Common myeloid progenitor, CD34-positive (primary cell): ENCODE data around the gene SLC66A1.

Experiments
- CTCF ChIA-PET: fragments of 350-600 bp; sonication (Branson Sonifier 250); formaldehyde crosslinking; loops from one replicate; lab custom pipeline; 2021; ENCODE audit warnings: antibody characterized with exemption; lab: Charles Lee
- POLR2A ChIA-PET: fragments of 350-600 bp; sonication (Branson Sonifier 250); formaldehyde crosslinking; loops from one replicate; lab custom pipeline; 2021; ENCODE audit warnings: antibody characterized with exemption; lab: Charles Lee
- DNase-seq, 3 donors: peaks; one replicate each; pipeline versions ENCODE4 v3.0.0 to v3.0.0-alpha.2; 2013
- H3K27ac ChIP-seq, 2 experiments: 1 replicate in 1 of 2; 2 replicates in 1 of 2; pipeline ENCODE4 v1.7.0; 2013; ENCODE audit warnings: inconsistent platforms in 2 of 2, low read length in 2 of 2, mild to moderate bottlenecking in 2 of 2, low read depth in 1 of 2, moderate library complexity in 1 of 2; ENCODE audit not compliant: severe bottlenecking in 2 of 2, insufficient read depth in 1 of 2, poor library complexity in 1 of 2
- H3K27me3 ChIP-seq, 5 experiments: replicated peaks in 2 of 5; 1 replicate in 3 of 5; 2 replicates in 2 of 5; pipeline versions ENCODE4 v1.6.1 to v1.7.0; 2013; ENCODE audit warnings: low read length in 4 of 5, mild to moderate bottlenecking in 2 of 5, moderate library complexity in 2 of 5, inconsistent platforms in 1 of 5; ENCODE audit not compliant: insufficient read depth in 5 of 5, control insufficient read depth in 4 of 5
- H3K36me3 ChIP-seq, 4 experiments: 1 replicate in 2 of 4; 2 replicates in 2 of 4; pipeline versions ENCODE4 v1.6.1 to v1.7.0; 2013; ENCODE audit warnings: low read length in 3 of 4, control low read depth in 1 of 4, mild to moderate bottlenecking in 1 of 4; ENCODE audit not compliant: control insufficient read depth in 4 of 4, insufficient read depth in 4 of 4
- H3K4me1 ChIP-seq, 4 experiments: 1 replicate in 3 of 4; 2 replicates in 1 of 4; pipeline versions ENCODE4 v1.6.1 to v1.7.1; 2013; ENCODE audit warnings: low read length in 3 of 4, mild to moderate bottlenecking in 3 of 4, control low read depth in 1 of 4, inconsistent platforms in 1 of 4, moderate library complexity in 1 of 4; ENCODE audit not compliant: control insufficient read depth in 4 of 4, insufficient read depth in 4 of 4; ENCODE audit errors: control extremely low read depth in 1 of 4
- H3K4me3 ChIP-seq, 7 experiments: 1 replicate in 4 of 7; 2 replicates in 3 of 7; pipeline versions ENCODE4 v1.5.1 to v1.7.0; 2013; ENCODE audit warnings: mild to moderate bottlenecking in 7 of 7, low read length in 6 of 7, moderate library complexity in 6 of 7, inconsistent platforms in 2 of 7, low read depth in 2 of 7, control low read depth in 1 of 7; ENCODE audit not compliant: insufficient read depth in 4 of 7, control insufficient read depth in 1 of 7; ENCODE audit errors: extremely low read depth in 1 of 7
- H3K9me3 ChIP-seq, 5 experiments: 1 replicate in 4 of 5; 2 replicates in 1 of 5; pipeline versions ENCODE4 v1.6.1 to v1.7.1; 2013; ENCODE audit warnings: low read length in 4 of 5, mild to moderate bottlenecking in 2 of 5, inconsistent platforms in 1 of 5, low read depth in 1 of 5, moderate library complexity in 1 of 5; ENCODE audit not compliant: control insufficient read depth in 4 of 5, insufficient read depth in 2 of 5; ENCODE audit errors: control extremely low read depth in 1 of 5
- WGBS: methylation state at CpG from one replicate; pipeline ENCODE4 v1.1.5; 2013; ENCODE audit not compliant: insufficient coverage; 5-methylcytosine and 5-hydroxymethylcytosine counted together

Gene SLC66A1

DNA sequence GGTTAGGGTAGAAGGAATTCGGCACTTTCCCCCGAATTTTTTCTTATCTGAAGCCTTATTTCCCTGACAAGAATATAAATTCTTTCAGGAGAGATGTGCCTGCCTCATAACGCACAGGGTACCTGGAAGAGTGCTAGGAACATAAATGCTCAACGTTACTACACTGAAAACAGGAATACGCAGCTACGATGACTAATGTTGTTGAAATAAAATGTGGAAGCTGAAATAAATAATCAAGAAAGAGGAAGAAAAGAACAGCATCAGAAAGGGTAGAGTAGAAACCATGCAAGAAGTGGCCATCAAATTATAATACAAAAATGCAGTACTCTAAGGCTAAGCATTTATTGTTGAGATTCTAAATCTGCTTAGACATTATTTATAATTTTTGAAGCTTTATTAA, 33.9 kb downstream of the SLC66A1 start:
- peak in 2 of 3 donors; percentile 51 to 53 for DNase-seq
- H3K4me3 ChIP-seq: no peak overlapping the region
- H3K9me3 ChIP-seq: no peaks in the 10 kb centered on the region
- peaks cover 4 to 56% (median 45%) of the 10 kb centered on the region in 4 experiments for H3K36me3 ChIP-seq
- no peak overlapping the region for H3K27ac ChIP-seq
- ChIA-PET POLR2A (no interaction called here), CTCF (interaction anchor here (0.7 to 3.6 kb wide), 11 partner anchors 10 to 315 kb away, joined by 3 to 14 read pairs (median 4); no protein-coding TSS in a partner anchor)
- WGBS: 60% methylated on average over 1 of the region's 6 CpGs
- no peaks in the 10 kb centered on the region for H3K27me3 ChIP-seq
- H3K4me1 ChIP-seq: peaks cover 5 to 34% (median 21%) of the 10 kb centered on the region in 4 experiments

DNA sequence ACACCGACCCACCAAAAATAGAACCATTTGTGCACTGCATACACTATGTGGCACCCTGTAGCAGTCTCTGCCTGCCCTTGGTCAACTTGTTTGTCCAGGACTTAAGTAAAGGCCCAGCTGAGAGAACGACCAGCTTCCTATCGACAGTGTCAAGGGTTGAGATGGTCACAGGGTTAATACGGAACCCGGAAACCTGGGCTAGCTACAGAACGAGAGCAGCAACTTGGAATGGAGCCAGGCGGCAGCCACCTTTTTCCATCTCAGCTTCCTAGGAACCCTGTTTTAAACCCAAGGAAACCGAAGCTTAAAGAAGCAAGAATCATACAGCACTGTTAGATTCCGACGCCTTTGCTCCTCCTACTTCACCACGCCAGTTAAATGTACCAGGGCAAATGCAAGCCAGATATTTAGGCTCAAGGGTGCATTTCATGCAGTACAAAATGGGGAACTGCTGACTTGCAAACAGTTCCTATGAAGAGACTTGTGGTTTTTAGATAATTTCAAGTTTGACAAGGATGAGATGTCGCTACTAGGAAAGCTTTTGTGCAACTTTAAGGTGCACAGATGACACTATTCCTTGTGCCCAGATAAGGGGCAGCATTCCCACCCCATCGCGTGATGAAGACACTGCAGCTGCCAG, 35.5 kb downstream of the SLC66A1 start:
- H3K4me1 ChIP-seq: peaks cover 5 to 34% (median 20%) of the 10 kb centered on the region in 4 experiments
- CTCF ChIA-PET: interaction anchor here (0.8 to 3.6 kb wide), 10 partner anchors 8 to 314 kb away, joined by 3 to 14 read pairs (median 3); no protein-coding TSS in a partner anchor
- no peaks in the 10 kb centered on the region for H3K9me3 ChIP-seq
- DNase-seq: peak; percentile 40 to 78 (median 74)
- H3K4me3 ChIP-seq: peak overlapping the region in 2 of 7 experiments; percentile 4 to 28
- H3K36me3 ChIP-seq: peaks cover 4 to 57% (median 39%) of the 10 kb centered on the region in 4 experiments
- peak overlapping the region in 1 of 2 experiments; percentile 14 for H3K27ac ChIP-seq
- no peaks in the 10 kb centered on the region for H3K27me3 ChIP-seq
- WGBS: 67% methylated on average over 11 of the region's 14 CpGs
- POLR2A ChIA-PET: interaction anchor here (0.5 to 0.6 kb wide), 2 partner anchors 88 to 305 kb away, joined by 3 to 5 read pairs; no protein-coding TSS in a partner anchor

GRCh38 chr1:19348441-19349198, 36.5 kb downstream of the SLC66A1 start:
- CTCF ChIA-PET: interaction anchor here (0.5 to 1.8 kb wide), 4 partner anchors 139 to 306 kb away, joined by 3 to 9 read pairs (median 4); no protein-coding TSS in a partner anchor
- DNase-seq: no peak
- 99% methylated on average over 11 of the region's 15 CpGs for WGBS
- Histone ChIP-seq H3K27me3 (no peaks in the 10 kb centered on the region), H3K27ac (peak overlapping the region in 1 of 2 experiments; percentile 14), H3K4me3 (no peak overlapping the region), H3K4me1 (peaks cover 5 to 34% (median 20%) of the 10 kb centered on the region in 4 experiments), H3K36me3 (peaks cover 4 to 57% (median 34%) of the 10 kb centered on the region in 4 experiments), H3K9me3 (no peaks in the 10 kb centered on the region)
- POLR2A ChIA-PET: interaction anchor here (0.6 kb wide), 1 partner anchor 304 kb away, joined by 5 read pairs; no protein-coding TSS in a partner anchor

- peaks cover 0 to 57% (median 33%) of the 10 kb centered on the region in 4 experiments for H3K36me3 ChIP-seq
- no peaks in the 10 kb centered on the region for H3K27me3 ChIP-seq
- H3K9me3 ChIP-seq: no peaks in the 10 kb centered on the region
- DNase-seq: no peak
- no peak overlapping the region for H3K27ac ChIP-seq
- CTCF ChIA-PET: interaction anchor here (0.8 to 0.9 kb wide), 2 partner anchors 9 to 16 kb away, joined by 3 read pairs; no protein-coding TSS in a partner anchor
- no peak overlapping the region for H3K4me3 ChIP-seq
- 96% methylated on average over 16 of the region's 17 CpGs for WGBS
- H3K4me1 ChIP-seq: peaks cover 5 to 33% (median 20%) of the 10 kb centered on the region in 4 experiments
- POLR2A ChIA-PET: no interaction called here
Measured at GRCh38 chr1:19349999-19350398, 37.9 kb downstream of the SLC66A1 start.

DNA sequence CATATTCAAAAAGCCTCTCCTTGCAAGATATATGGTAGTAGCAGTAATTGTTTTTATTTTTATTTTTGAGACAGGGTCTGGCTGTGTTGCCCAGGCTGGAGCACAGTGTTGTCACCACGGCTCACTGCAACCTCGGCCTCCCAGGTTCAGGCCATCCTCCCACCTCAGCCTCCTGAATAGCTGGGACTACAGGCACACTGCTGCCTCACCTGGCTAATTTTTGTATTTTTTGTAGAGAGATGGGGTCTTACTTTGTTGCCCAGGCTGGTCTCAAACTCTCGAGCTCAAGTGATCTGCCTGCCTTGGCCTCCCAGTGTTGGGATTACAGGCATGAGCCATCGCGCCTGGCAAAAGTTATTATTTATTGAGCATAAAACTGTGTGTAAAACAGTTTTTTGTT, 38.4 kb downstream of the SLC66A1 start:
- no peak for DNase-seq
- no peaks in the 10 kb centered on the region for H3K9me3 ChIP-seq
- ChIA-PET CTCF (interaction anchor here (0.8 to 1.0 kb wide), 4 partner anchors 8 to 300 kb away, joined by 3 read pairs; no protein-coding TSS in a partner anchor), POLR2A (interaction anchor here (0.6 kb wide), 1 partner anchor 152 kb away, joined by 6 read pairs; no protein-coding TSS in a partner anchor)
- H3K36me3 ChIP-seq: peaks cover 0 to 58% (median 33%) of the 10 kb centered on the region in 4 experiments
- H3K4me3 ChIP-seq: no peak overlapping the region
- H3K4me1 ChIP-seq: peaks cover 5 to 30% (median 20%) of the 10 kb centered on the region in 4 experiments
- H3K27ac ChIP-seq: no peak overlapping the region
- 100% methylated on average over 1 of the region's 5 CpGs for WGBS
- no peaks in the 10 kb centered on the region for H3K27me3 ChIP-seq

- Histone ChIP-seq H3K4me3 (no peak overlapping the region), H3K36me3 (peaks cover 3 to 69% (median 40%) of the 10 kb centered on the region in 4 experiments), H3K4me1 (peaks cover 5 to 20% (median 16%) of the 10 kb centered on the region in 4 experiments), H3K27ac (no peak overlapping the region), H3K27me3 (no peaks in the 10 kb centered on the region), H3K9me3 (no peaks in the 10 kb centered on the region)
- POLR2A ChIA-PET: no interaction called here
- 95% methylated on average over 9 of the region's 10 CpGs for WGBS
- no peak for DNase-seq
- CTCF ChIA-PET: interaction anchor here (1.0 to 2.9 kb wide), 3 partner anchors 10 to 299 kb away, joined by 3 to 13 read pairs (median 4); no protein-coding TSS in a partner anchor
Measured at GRCh38 chr1:19351873-19352272, 39.7 kb downstream of the SLC66A1 start.
